HepG2 (cell line): Measurements from ENCODE around the gene LAMTOR2. TPM values are rescaled to one million over a fixed set of nuclear protein-coding genes. Genes with fewer than 3 reads are reported as not detected.

Experiments used
- CBFB ChIP-seq: sonication (generic); formaldehyde crosslinking; IDR thresholded peaks from 2 replicates; pipeline ENCODE4 v1.4.0; 2020; ENCODE audit warnings: missing genetic modification reagents
- DRAP1 ChIP-seq: IDR thresholded peaks from 2 replicates; pipeline ENCODE4 v1.6.1; 2016; ENCODE audit warnings: missing genetic modification reagents, missing compliant biosample characterization
- ELF4 ChIP-seq: sonication (generic); formaldehyde crosslinking; IDR thresholded peaks from 2 replicates; pipeline ENCODE4 v1.5.0; 2020; ENCODE audit warnings: missing genetic modification reagents, mild to moderate bottlenecking, moderate library complexity, borderline replicate concordance
- FOXJ3 ChIP-seq: sonication (generic); formaldehyde crosslinking; IDR thresholded peaks from 2 replicates; pipeline ENCODE4 v1.4.0; 2020; ENCODE audit warnings: missing genetic modification reagents, mild to moderate bottlenecking, borderline replicate concordance
- GABPB1 ChIP-seq: IDR thresholded peaks from 2 replicates; pipeline ENCODE4 v1.6.1; 2016; ENCODE audit warnings: mild to moderate bottlenecking, missing genetic modification reagents, moderate library complexity, missing compliant biosample characterization
- HDAC1 ChIP-seq: sonication (generic); formaldehyde crosslinking; IDR thresholded peaks from 2 replicates; pipeline ENCODE4 v1.5.1; 2020; ENCODE audit warnings: mild to moderate bottlenecking, missing genetic modification reagents
- MYPOP ChIP-seq: sonication (generic); formaldehyde crosslinking; IDR thresholded peaks from 2 replicates; pipeline ENCODE4 v1.8.1; 2023; ENCODE audit warnings: mild to moderate bottlenecking, moderate library complexity, missing genetic modification reagents
- NFE2L2 ChIP-seq: fragments of 150-350 bp; IDR thresholded peaks from 2 replicates; pipeline ENCODE4 v1.6.1; 2014; ENCODE audit warnings: low read length
- PAWR ChIP-seq: sonication (generic); formaldehyde crosslinking; IDR thresholded peaks from 2 replicates; pipeline ENCODE4 v1.4.0; 2020; ENCODE audit warnings: missing genetic modification reagents, mild to moderate bottlenecking, borderline replicate concordance
- POLR2A ChIP-seq, 2 experiments: IDR thresholded peaks; 2 replicates each; pipeline ENCODE4 v1.6.1; 2011; ENCODE audit warnings: low read depth in 2 of 2, low read length in 2 of 2, mild to moderate bottlenecking in 1 of 2, moderate library complexity in 1 of 2; ENCODE audit not compliant: insufficient read depth in 1 of 2
- PPARG ChIP-seq: conservative IDR thresholded peaks from 2 replicates; pipeline ENCODE4 v1.6.1; 2016; ENCODE audit warnings: missing biosample characterization, missing genetic modification reagents
- PRPF4 ChIP-seq: fragments of 200-400 bp; formaldehyde crosslinking; IDR thresholded peaks from 2 replicates; pipeline ENCODE4 v1.6.1; 2016; ENCODE audit warnings: low read length, low read depth; ENCODE audit not compliant: poor library complexity, severe bottlenecking
- SMARCC2 ChIP-seq: fragments of 450-650 bp; IDR thresholded peaks from 2 replicates; pipeline ENCODE4 v1.6.1; 2017; ENCODE audit warnings: antibody characterized with exemption, mild to moderate bottlenecking
- TSC22D2 ChIP-seq: sonication (generic); formaldehyde crosslinking; IDR thresholded peaks from 2 replicates; pipeline ENCODE4 v1.5.1; 2020; ENCODE audit warnings: missing genetic modification reagents, mild to moderate bottlenecking, borderline replicate concordance
- ZC3H4 ChIP-seq: sonication (generic); formaldehyde crosslinking; IDR thresholded peaks from 2 replicates; pipeline ENCODE4 v1.4.0; 2020; ENCODE audit warnings: missing genetic modification reagents, borderline replicate concordance
- ZIK1 ChIP-seq: sonication (generic); formaldehyde crosslinking; IDR thresholded peaks from 2 replicates; pipeline ENCODE4 v1.5.0; 2020; ENCODE audit warnings: mild to moderate bottlenecking, low read depth, missing genetic modification reagents, borderline replicate concordance
- ZNF34 ChIP-seq: sonication (generic); formaldehyde crosslinking; IDR thresholded peaks from 2 replicates; pipeline ENCODE4 v1.4.0; 2020; ENCODE audit warnings: mild to moderate bottlenecking, missing genetic modification reagents, borderline replicate concordance
- ZNF788 ChIP-seq: sonication (generic); formaldehyde crosslinking; IDR thresholded peaks from 2 replicates; pipeline ENCODE4 v1.5.0; 2020; ENCODE audit warnings: mild to moderate bottlenecking, missing genetic modification reagents, borderline replicate concordance
- ZSCAN30 ChIP-seq: sonication (generic); formaldehyde crosslinking; IDR thresholded peaks from 2 replicates; pipeline ENCODE4 v1.5.0; 2020; ENCODE audit warnings: mild to moderate bottlenecking, missing genetic modification reagents
- ZSCAN31 ChIP-seq: sonication (generic); formaldehyde crosslinking; IDR thresholded peaks from 2 replicates; pipeline ENCODE4 v1.5.0; 2020; ENCODE audit warnings: low read depth, mild to moderate bottlenecking, missing genetic modification reagents
- polyA plus RNA-seq, 8 experiments: library from polyadenylated mRNA; depleted of rRNA in 3 of 8; stranded (reverse) in 7 of 8; unstranded in 1 of 8; fragments of >200 nt; fragmentation: Illumina TruSeq in 4 of 8; extraction: Trizol in 4 of 8; gene quantifications; 2 replicates each; pipeline versions ENCODE4 v1.2.1 to v1.2.3, GENCODE V29; 2011 to 2016; ENCODE audit warnings: low read depth in 4 of 8, missing spikeins in 1 of 8, mixed read lengths in 1 of 8; ENCODE audit not compliant: insufficient read depth in 1 of 8
- total RNA-seq, 5 experiments: library from RNA; depleted of rRNA; stranded (reverse); fragments of >200 nt; fragmentation: Illumina TruSeq; extraction: Trizol; gene quantifications; 2 replicates each; pipeline ENCODE4 v1.2.3, GENCODE V29; 2016; ENCODE audit warnings: low read depth in 1 of 5
- TF ChIP-seq, protein P1 (sequence below): sonication (generic); formaldehyde crosslinking; IDR thresholded peaks from 2 replicates; pipeline ENCODE4 v1.4.0; 2020; ENCODE audit warnings: missing genetic modification reagents
- TF ChIP-seq, protein P2 (sequence below): sonication (generic); formaldehyde crosslinking; IDR thresholded peaks from 2 replicates; pipeline ENCODE4 v1.4.0; 2020; ENCODE audit warnings: mild to moderate bottlenecking, missing genetic modification reagents

The LAMTOR2 gene
- total and polyA plus RNA-seq, 2 of the 13 experiments (the other 11 are each of a cell fraction or from before 2014, with no cell fraction given) = 36.5 to 66.4 TPM

GRCh38 chr1:156054500-156055280, at the start of gene LAMTOR2 (continued):
- TF ChIP-seq GABPB1 (CRISPR knock-in tag) (peak; percentile 95), POLR2A (IDR thresholded peaks at IDR 0.05; ENCODE audit: insufficient read depth in 1 of 2, low read depth in 2 of 2, low read length in 2 of 2) (peak; percentile 50 to 89; a peak in 3 of 4 replicates), ZC3H4 (CRISPR knock-in tag) (0 out of 2 replicates have a peak, but pooled peaks have one; percentile 8), PRPF4 (peak; percentile 20), ZIK1 (CRISPR knock-in tag) (peak; percentile 93; the same call in 1 of the 2 replicates), DRAP1 (CRISPR knock-in tag) (peak; percentile 65; the same call in 1 of the 2 replicates), CBFB (CRISPR knock-in tag) (peak; percentile 92), NFE2L2 (peak; percentile 19; the same call in 1 of the 2 replicates), ZSCAN30 (CRISPR knock-in tag) (no peak), ZSCAN31 (CRISPR knock-in tag) (peak; percentile 75; the same call in 1 of the 2 replicates), ELF4 (CRISPR knock-in tag) (peak; percentile 95), ZNF34 (peak; percentile 49; the same call in 1 of the 2 replicates), MYPOP (peak; percentile 49; the same call in 1 of the 2 replicates), PAWR (0 out of 2 replicates have a peak, but pooled peaks have one; percentile 5), PPARG (peak; percentile 42; the same call in 1 of the 2 replicates), FOXJ3 (CRISPR knock-in tag) (0 out of 2 replicates have a peak, but pooled peaks have one; percentile 64), HDAC1 (CRISPR knock-in tag) (peak; percentile 82; the same call in 1 of the 2 replicates), SMARCC2 (no peak), ZNF788 (CRISPR knock-in tag) (peak; percentile 93; the same call in 1 of the 2 replicates), TSC22D2 (peak; percentile 45; the same call in 1 of the 2 replicates)
- TF ChIP-seq, protein P1, sequence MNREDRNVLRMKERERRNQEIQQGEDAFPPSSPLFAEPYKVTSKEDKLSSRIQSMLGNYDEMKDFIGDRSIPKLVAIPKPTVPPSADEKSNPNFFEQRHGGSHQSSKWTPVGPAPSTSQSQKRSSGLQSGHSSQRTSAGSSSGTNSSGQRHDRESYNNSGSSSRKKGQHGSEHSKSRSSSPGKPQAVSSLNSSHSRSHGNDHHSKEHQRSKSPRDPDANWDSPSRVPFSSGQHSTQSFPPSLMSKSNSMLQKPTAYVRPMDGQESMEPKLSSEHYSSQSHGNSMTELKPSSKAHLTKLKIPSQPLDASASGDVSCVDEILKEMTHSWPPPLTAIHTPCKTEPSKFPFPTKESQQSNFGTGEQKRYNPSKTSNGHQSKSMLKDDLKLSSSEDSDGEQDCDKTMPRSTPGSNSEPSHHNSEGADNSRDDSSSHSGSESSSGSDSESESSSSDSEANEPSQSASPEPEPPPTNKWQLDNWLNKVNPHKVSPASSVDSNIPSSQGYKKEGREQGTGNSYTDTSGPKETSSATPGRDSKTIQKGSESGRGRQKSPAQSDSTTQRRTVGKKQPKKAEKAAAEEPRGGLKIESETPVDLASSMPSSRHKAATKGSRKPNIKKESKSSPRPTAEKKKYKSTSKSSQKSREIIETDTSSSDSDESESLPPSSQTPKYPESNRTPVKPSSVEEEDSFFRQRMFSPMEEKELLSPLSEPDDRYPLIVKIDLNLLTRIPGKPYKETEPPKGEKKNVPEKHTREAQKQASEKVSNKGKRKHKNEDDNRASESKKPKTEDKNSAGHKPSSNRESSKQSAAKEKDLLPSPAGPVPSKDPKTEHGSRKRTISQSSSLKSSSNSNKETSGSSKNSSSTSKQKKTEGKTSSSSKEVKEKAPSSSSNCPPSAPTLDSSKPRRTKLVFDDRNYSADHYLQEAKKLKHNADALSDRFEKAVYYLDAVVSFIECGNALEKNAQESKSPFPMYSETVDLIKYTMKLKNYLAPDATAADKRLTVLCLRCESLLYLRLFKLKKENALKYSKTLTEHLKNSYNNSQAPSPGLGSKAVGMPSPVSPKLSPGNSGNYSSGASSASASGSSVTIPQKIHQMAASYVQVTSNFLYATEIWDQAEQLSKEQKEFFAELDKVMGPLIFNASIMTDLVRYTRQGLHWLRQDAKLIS = no peak
- TF ChIP-seq, protein P2, sequence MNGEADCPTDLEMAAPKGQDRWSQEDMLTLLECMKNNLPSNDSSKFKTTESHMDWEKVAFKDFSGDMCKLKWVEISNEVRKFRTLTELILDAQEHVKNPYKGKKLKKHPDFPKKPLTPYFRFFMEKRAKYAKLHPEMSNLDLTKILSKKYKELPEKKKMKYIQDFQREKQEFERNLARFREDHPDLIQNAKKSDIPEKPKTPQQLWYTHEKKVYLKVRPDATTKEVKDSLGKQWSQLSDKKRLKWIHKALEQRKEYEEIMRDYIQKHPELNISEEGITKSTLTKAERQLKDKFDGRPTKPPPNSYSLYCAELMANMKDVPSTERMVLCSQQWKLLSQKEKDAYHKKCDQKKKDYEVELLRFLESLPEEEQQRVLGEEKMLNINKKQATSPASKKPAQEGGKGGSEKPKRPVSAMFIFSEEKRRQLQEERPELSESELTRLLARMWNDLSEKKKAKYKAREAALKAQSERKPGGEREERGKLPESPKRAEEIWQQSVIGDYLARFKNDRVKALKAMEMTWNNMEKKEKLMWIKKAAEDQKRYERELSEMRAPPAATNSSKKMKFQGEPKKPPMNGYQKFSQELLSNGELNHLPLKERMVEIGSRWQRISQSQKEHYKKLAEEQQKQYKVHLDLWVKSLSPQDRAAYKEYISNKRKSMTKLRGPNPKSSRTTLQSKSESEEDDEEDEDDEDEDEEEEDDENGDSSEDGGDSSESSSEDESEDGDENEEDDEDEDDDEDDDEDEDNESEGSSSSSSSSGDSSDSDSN = peak; percentile 80
